Sigmoid colon (tissue), 3 donors: ENCODE measurements around the gene NR4A3.

ENCODE experiments used
- POLR2A ChIP-seq, 2 donors: fragments of 450-650 bp; IDR thresholded peaks; one replicate each; pipeline ENCODE4 v1.6.1; 2016; ENCODE audit warnings: antibody characterized with exemption in 2 of 2, mild to moderate bottlenecking in 2 of 2, moderate library complexity in 2 of 2
- TF ChIP-seq, protein P1 (sequence below), 4 experiments: fragments of 450-650 bp in 3 of 4; fragments of 200-600 bp in 1 of 4; IDR thresholded peaks; one replicate each; pipeline ENCODE4 v1.5.1; 2016 to 2019; ENCODE audit warnings: antibody characterized with exemption in 4 of 4, mild to moderate bottlenecking in 3 of 4, moderate library complexity in 2 of 4

DNA sequence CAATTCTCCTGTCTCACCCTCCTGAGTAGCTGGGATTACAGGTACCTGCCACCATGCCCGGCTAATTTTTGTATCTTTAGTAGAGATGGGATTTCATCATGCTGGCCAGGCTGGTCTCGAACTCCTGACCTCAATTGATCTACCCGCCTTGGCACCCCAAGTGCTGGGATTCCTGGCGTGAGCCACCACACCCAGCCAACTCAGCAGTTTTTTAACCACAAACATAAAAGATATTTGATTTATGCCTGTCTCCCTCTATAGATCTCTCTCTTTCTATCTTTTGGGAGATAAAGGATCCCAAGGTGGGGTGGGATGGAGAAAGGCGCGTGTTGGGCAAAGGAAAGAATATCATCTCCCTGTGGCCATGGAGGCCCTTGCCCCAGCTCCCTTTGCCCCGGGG is 26.8 kb downstream of the NR4A3 start:
- TF ChIP-seq, protein P1, sequence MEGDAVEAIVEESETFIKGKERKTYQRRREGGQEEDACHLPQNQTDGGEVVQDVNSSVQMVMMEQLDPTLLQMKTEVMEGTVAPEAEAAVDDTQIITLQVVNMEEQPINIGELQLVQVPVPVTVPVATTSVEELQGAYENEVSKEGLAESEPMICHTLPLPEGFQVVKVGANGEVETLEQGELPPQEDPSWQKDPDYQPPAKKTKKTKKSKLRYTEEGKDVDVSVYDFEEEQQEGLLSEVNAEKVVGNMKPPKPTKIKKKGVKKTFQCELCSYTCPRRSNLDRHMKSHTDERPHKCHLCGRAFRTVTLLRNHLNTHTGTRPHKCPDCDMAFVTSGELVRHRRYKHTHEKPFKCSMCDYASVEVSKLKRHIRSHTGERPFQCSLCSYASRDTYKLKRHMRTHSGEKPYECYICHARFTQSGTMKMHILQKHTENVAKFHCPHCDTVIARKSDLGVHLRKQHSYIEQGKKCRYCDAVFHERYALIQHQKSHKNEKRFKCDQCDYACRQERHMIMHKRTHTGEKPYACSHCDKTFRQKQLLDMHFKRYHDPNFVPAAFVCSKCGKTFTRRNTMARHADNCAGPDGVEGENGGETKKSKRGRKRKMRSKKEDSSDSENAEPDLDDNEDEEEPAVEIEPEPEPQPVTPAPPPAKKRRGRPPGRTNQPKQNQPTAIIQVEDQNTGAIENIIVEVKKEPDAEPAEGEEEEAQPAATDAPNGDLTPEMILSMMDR (IDR thresholded peaks at IDR 0.05): no peak
- TF ChIP-seq POLR2A (IDR thresholded peaks at IDR 0.05): no peak
